Lung (tissue), 12 donors: ENCODE measurements around the gene BRD3OS. TPM values are rescaled to one million over a fixed set of nuclear protein-coding genes. Genes with fewer than 3 reads are reported as not detected.
A peak's percentile ranks its signal among the peaks of the same experiment; 100 is the strongest.

Experiments used
- ATAC-seq: fragments of 200-7000 bp; cut with Tn5 transposase; one replicate; pipeline ENCODE4 v1.9.1; 2020; ENCODE audit warnings: moderate number of reproducible peaks; ENCODE audit not compliant: insufficient read depth, low FRiP score
- DNase-seq, 3 donors: peaks; one replicate each; pipeline ENCODE4 v3.0.0-alpha.2; 2013 to 2017
- H3K27ac ChIP-seq, 2 donors: one replicate each; pipeline ENCODE4 v1.5.1; 2013; ENCODE audit warnings: mild to moderate bottlenecking in 2 of 2, moderate library complexity in 2 of 2, control low read depth in 1 of 2, inconsistent platforms in 1 of 2, low read depth in 1 of 2, low read length in 1 of 2
- H3K27me3 ChIP-seq, 3 donors: one replicate each; pipeline ENCODE4 v1.5.1; 2013; ENCODE audit warnings: low read length in 2 of 3; ENCODE audit not compliant: control insufficient read depth in 3 of 3, insufficient read depth in 3 of 3
- H3K36me3 ChIP-seq, 4 donors: one replicate each; pipeline ENCODE4 v1.5.1; 2013; ENCODE audit warnings: low read length in 4 of 4, mild to moderate bottlenecking in 1 of 4, moderate library complexity in 1 of 4; ENCODE audit not compliant: control insufficient read depth in 4 of 4, insufficient read depth in 4 of 4
- H3K4me1 ChIP-seq, 5 donors: one replicate each; pipeline ENCODE4 v1.5.1; 2013; ENCODE audit warnings: low read length in 5 of 5, mild to moderate bottlenecking in 2 of 5, moderate library complexity in 1 of 5; ENCODE audit not compliant: control insufficient read depth in 5 of 5, insufficient read depth in 5 of 5
- H3K4me3 ChIP-seq: one replicate; pipeline ENCODE4 v1.5.1; 2013; ENCODE audit warnings: mild to moderate bottlenecking, control low read depth, moderate library complexity
- H3K9ac ChIP-seq, 2 donors: one replicate each; pipeline ENCODE4 v1.5.1; 2013; ENCODE audit warnings: low read length in 2 of 2, control low read depth in 1 of 2; ENCODE audit not compliant: insufficient read depth in 1 of 2
- H3K9me3 ChIP-seq, 4 donors: one replicate each; pipeline ENCODE4 v1.5.1; 2013; ENCODE audit warnings: low read length in 3 of 4, mild to moderate bottlenecking in 1 of 4, moderate library complexity in 1 of 4; ENCODE audit not compliant: control insufficient read depth in 4 of 4, insufficient read depth in 3 of 4
- WGBS, 2 donors: extraction: QIAGEN DNeasy Blood & Tissue Kit; methylation state at CpG; one replicate each; pipeline ENCODE4 v1.1.7; 2013; 5-methylcytosine and 5-hydroxymethylcytosine counted together
- polyA plus RNA-seq, 2 donors: library from polyadenylated mRNA; stranded (reverse); fragments of 200-250 nt; gene quantifications; one replicate each; pipeline ENCODE4 v1.2.1, GENCODE V29; 2013
- total RNA-seq, 2 donors: library from RNA; depleted of rRNA in 1 of 2; stranded (reverse); fragments of >200 nt in 1 of 2; gene quantifications; one replicate each; pipeline ENCODE4 v1.2.1, GENCODE V29; 2014 to 2021
- TF ChIP-seq, protein P1 (sequence below): IDR thresholded peaks from 2 replicates; pipeline ENCODE4 v1.5.1; 2012; ENCODE audit warnings: mild to moderate bottlenecking; ENCODE audit errors: control extremely low read depth, extremely low read depth
- donor health status: control.
- donor health status: control.
- donor health status: Bipolar disorder and iron deficiency.
- donor health status: healthy.
- donor health status: DM: yes; HTN: yes; CAD: no.

BRD3OS gene
- total and polyA plus RNA-seq, 4 donors, result 7.1 to 20.7 (median 14.9) TPM

- DNase-seq, result peak in 1 of 3 donors; percentile 3
These were observed 978 bp upstream of the BRD3OS start for GRCh38 chr9:134024214-134024792.

GRCh38 chr9:134025606-134026541 lies 593 bp downstream of the BRD3OS start:
- ATAC-seq, result peak; percentile 3
- TF ChIP-seq, protein P1, sequence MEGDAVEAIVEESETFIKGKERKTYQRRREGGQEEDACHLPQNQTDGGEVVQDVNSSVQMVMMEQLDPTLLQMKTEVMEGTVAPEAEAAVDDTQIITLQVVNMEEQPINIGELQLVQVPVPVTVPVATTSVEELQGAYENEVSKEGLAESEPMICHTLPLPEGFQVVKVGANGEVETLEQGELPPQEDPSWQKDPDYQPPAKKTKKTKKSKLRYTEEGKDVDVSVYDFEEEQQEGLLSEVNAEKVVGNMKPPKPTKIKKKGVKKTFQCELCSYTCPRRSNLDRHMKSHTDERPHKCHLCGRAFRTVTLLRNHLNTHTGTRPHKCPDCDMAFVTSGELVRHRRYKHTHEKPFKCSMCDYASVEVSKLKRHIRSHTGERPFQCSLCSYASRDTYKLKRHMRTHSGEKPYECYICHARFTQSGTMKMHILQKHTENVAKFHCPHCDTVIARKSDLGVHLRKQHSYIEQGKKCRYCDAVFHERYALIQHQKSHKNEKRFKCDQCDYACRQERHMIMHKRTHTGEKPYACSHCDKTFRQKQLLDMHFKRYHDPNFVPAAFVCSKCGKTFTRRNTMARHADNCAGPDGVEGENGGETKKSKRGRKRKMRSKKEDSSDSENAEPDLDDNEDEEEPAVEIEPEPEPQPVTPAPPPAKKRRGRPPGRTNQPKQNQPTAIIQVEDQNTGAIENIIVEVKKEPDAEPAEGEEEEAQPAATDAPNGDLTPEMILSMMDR, result no peak
- Histone ChIP-seq H3K27ac (no peak overlapping the region), H3K4me3 (peak overlapping the region; percentile 64), H3K9ac (no peak overlapping the region), H3K4me1 (peaks cover 0 to 8% (median 3%) of the 10 kb centered on the region in 5 donors), H3K27me3 (no peaks in the 10 kb centered on the region), H3K36me3 (peaks cover 0 to 19% (median 6%) of the 10 kb centered on the region in 4 donors), H3K9me3 (no peaks in the 10 kb centered on the region)
- DNase-seq, result peak; percentile 57 to 65 (median 61)
- 15 to 18% methylated on average over 60 to 66 of the region's 66 CpGs for WGBS, 2 donors

More at GRCh38 chr9:134024214-134024792, 978 bp upstream of the BRD3OS start:
- Histone ChIP-seq H3K27ac (no peak overlapping the region), H3K9me3 (no peaks in the 10 kb centered on the region), H3K4me1 (peaks cover 0 to 8% (median 3%) of the 10 kb centered on the region in 5 donors), H3K4me3 (no peak overlapping the region), H3K36me3 (peaks cover 0 to 16% (median 3%) of the 10 kb centered on the region in 4 donors), H3K9ac (no peak overlapping the region), H3K27me3 (no peaks in the 10 kb centered on the region)
- TF ChIP-seq, protein P1, result no peak
- no peak for ATAC-seq
- 77 to 79% methylated on average over 4 of the region's 4 CpGs for WGBS, 2 donors

DNA sequence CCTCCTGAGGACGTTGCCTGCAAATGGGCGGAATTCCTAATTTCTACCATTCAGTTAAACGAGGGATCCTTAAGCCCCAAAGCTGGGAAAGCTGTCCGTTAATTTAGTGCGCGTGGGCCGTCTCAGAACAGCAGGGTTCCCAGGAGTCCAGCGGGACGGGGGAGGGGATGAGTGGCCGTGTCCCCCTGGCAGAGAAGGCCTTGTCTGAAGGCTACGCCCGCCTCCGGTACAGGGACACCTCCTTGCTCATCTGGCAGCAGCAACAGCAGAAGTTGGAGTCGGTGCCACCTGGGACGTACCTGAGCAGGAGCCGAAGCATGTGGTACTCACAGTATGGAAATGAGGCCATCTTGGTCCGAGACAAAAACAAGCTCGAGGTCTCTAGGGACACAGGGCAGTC lies 1.3 kb downstream of the BRD3OS start:
- peaks cover 0 to 8% (median 3%) of the 10 kb centered on the region in 5 donors for H3K4me1 ChIP-seq
- 91 to 93% methylated on average over 18 of the region's 18 CpGs for WGBS, 2 donors
- TF ChIP-seq, protein P1, result no peak
- ATAC-seq (no peak), DNase-seq (no peak)
- H3K9me3 ChIP-seq, result no peaks in the 10 kb centered on the region
- no peak overlapping the region for H3K9ac ChIP-seq
- H3K27me3 ChIP-seq, result no peaks in the 10 kb centered on the region
- H3K27ac ChIP-seq, result no peak overlapping the region
- peaks cover 2 to 21% (median 8%) of the 10 kb centered on the region in 4 donors for H3K36me3 ChIP-seq
- H3K4me3 ChIP-seq, result no peak overlapping the region
